HG03354 (cell line): ENCODE data around the gene NECAB3.

ENCODE experiments used
- ATAC-seq: cut with Tn5 transposase; IDR thresholded peaks from one replicate; pipeline ENCODE4 v1.9.1; 2021; ENCODE audit warnings: mild to moderate bottlenecking; ENCODE audit not compliant: unreplicated experiment, poor library complexity, severe bottlenecking

The NECAB3 gene

GRCh38 chr20:33680686-33681085, 6.5 kb upstream of the NECAB3 start:
- no peak for ATAC-seq

DNA sequence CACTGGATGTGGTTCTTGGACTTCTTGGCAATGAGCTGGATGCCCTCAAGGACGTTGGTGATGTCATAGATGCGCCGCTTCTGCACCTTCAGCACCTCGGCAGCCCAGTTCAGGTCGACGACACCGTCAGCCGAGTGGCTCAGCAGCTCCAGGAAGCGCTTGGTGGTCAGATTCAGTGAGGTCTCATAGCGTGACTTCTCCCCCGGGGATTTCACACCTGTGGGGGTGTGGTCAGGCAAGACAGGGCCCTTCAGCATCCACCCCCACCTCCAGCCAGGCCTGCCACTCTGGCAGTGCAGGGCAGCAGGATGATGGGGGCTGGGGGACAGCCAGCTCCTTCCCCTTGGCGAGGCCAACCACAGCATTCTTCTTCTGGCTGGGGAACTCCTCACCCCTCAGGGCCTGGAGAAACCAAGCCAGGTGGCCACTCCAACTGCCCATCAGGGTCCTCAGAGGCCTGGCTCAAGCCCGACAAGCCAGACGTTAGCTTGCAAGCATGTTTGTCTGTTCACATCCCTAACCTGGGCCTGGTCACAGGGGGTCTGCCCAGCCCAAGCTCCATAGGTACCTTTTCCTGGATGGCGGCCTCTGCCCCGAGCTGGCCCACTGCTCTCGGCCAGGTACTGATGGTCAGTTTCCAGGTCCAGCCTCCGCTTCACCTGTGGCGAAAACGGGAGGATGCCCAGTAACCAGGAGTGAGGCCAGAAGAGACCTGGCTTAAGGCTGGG, 5.7 kb upstream of the NECAB3 start:
- ATAC-seq: peak; percentile 75

DNA sequence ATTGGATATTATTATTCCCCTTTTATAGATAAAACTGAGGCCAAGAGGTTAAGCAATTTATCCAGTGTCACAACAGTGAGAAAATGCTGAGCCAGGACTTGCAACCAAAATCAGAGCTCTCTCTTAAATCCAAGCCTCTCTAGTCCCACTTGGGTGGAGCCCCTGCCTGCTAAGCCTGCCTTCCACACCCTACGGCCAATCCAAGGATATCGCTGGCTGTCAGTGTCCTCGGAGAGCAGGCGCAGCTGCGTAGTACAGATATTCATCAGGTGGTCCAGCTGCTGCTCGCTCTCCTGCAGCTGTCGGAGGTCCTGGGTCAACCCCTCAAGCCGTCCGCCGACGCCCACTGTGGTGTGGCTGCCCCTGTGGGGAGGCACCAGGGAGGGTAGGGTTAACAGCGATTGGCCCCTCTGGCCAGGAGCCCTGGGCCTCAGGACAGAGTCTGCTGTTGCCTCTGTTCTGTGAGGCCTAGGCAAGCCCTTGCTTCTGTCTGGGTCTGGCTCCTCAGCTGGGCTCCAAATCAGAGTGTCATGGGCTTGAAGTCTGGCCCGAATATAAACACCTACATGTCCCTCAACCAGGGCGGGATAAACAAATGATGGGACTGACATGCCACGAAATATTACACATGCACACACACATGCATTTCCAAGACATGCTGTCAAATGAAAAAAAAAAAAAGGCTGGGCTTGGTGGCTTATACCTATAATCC, 3.9 kb upstream of the NECAB3 start:
- no peak for ATAC-seq

- no peak for ATAC-seq
Measured at GRCh38 chr20:33676652-33677645, 2.7 kb upstream of the NECAB3 start.

DNA sequence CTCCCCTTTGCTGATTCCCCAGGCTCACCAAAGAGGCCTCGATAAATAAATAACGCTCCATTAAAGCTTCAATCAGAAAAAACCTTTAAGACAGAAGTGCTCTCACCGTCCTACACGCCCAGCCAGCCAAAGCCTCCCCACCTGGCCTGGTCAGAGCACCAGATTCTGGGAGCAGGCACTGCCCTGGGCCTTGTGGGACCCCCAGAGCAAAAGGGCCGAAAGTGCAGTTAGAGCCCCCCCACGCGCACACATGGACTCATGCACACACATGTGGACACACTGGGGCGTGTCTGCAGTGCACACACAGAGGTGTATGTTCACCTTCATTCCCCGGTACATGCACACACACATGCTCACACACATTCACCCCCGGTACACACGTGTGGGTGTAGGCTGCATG, 1.9 kb upstream of the NECAB3 start:
- no peak for ATAC-seq

- no peak for ATAC-seq
Measured at GRCh38 chr20:33675136-33675959, 1.1 kb upstream of the NECAB3 start.

- peak; percentile 30 for ATAC-seq
Measured at GRCh38 chr20:33673410-33674293, 576 bp downstream of the NECAB3 start.

DNA sequence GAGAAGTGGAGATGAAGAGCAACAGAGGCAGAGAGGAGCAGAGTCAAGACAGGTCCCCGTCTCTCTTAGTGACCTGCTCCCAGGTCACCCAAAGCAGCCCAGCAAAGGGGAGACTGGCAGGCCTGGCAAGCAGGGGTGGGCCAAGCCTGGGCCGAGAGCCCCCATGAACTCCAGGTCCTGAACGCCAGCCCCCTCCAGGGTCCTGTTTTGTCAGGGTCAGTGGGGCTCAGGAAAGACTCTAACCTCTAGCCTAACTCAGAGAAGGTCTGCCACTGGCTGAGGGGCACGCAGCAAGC, 1.2 kb downstream of the NECAB3 start:
- no peak for ATAC-seq

GRCh38 chr20:33672426-33673113, 1.7 kb downstream of the NECAB3 start:
- no peak for ATAC-seq

DNA sequence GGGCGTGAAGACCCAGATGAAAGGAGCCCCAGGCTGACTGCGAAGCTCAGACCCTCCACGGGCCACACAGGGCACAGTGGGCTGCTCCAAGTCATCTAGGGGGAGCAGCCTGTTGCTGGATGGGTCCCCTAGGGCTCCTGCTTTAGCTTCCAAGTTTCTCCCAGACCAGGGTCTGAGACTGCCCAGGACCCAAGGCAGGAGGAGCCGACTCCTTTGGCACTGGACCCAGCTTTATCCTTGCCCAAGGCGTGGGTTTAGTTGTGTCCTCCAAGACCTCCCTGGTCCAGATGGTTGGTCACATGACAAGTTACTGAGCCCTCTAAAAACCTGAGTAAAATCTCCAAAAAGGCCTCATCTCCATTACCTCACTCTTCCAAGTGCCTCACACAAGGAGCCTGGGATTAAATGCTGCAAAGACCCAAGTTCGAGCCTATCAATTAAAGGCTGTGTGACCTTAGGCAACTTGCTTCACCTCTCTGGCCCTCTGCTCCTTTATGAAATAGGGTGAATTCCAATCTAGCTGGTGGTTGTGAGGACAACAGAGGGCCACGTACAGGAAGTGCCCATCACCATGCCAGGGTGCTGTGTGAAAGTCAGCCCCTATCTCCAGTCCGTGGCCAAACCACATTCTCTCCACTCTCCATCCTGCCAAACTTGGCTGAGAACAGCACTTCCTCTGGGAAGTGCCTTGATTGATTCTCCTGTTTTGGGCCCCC, 2.5 kb downstream of the NECAB3 start:
- ATAC-seq: no peak

- ATAC-seq: no peak
Measured at GRCh38 chr20:33670715-33671499, 3.3 kb downstream of the NECAB3 start.

DNA sequence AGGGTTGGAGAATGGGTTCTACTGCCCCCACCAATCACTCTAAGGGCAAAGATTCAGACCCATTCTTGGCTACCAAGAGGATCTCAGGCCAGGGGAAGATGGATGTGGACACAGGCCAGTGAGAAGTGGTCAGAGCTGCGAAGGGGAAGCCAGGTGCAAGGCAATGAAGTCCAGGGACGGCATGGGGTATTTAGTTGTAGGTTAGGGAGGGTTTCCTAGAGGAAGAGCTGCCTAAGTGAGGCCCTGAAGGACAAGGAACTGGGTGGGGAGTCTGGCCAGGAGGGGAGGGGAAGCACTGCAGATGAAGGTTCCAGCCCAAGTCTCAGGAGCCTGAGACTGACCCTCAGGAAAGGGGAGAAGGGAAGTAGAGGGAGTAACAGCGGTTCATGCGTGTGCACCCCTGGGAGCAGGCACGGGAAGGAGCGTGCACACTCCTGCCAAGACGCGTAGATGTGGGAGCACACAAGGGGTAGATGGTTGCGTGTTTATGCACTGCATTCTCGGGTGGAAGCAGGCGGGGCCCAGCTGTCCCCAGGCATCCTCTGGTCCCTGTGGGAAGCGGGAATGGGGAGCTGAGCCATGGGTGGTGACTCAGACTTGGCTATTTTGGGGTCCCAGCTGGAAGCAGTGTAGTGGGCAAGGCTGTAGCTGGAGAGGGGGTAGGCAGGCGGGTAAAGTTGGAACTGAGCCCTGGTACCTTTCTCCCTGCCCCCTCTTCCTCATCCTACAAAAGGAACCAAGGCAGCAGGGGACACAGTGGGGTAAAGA, 4.2 kb downstream of the NECAB3 start:
- no peak for ATAC-seq

GRCh38 chr20:33669224-33669623, 5.0 kb downstream of the NECAB3 start:
- no peak for ATAC-seq

DNA sequence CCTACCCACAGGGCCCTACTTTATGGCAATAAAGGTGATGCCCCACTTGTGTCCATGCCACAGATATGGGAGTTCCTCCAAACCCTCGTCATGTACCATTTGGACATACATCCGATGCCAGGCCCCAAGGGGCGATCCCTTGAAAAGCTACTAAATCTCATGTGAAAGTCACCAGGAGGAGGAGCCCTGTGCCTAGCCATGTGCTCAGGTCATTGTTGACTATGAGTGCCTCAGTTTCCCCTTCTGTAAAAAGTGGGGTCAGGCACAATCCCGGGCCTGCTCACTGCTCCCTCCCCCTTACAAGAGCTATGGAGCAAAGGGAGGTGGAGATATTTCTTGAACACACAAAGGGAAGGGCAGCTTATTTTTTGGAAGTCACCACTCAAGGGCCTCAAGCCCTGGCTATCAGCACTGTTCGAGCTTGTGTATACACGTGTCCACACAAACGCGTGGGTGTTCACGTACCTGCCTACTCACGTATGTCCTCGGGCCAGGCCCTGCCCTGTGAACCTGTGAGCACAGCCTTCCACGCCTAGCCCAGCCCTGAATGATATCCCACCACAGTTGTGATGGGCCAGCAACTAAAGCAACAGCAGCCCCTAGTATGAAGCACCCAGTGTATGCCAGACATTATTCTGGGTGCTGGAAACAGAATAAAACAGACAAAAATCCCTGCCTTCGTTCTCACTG, 5.6 kb downstream of the NECAB3 start:
- ATAC-seq: no peak

DNA sequence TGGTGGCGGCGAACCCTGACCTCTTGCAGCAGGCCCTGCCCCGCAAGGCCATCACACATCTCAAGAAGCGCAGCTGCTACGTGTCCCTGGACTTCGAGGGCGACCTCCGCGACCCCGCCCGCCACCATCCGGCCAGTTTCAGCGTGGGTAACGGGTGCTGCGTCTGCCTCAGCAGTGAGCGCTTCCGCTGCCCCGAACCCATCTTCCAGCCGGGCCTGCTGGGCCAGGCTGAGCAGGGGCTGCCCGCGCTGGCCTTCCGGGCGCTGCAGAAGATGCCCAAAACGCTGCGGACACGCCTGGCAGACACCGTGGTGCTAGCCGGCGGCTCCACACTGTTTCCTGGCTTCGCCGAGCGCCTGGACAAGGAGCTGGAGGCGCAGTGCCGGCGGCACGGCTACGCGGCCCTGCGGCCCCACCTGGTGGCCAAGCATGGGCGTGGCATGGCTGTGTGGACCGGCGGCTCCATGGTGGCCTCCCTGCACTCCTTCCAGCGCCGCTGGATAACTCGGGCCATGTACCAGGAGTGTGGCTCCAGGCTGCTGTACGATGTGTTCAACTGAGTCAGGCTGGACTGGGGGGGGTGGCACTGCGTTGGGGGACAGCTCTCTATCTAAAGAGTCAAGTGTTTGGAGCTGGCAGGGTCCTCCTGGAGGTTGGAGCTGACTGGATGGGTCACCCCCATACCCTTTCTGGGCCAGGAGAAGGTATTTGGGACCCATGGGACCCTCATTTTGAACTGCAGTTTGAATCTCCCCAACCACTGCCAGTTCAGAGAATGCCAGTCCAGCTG, 6.4 kb downstream of the NECAB3 start:
- ATAC-seq: peak; percentile 48
